Measurements from ENCODE around the gene TMEM89. TPM values are rescaled to one million over a fixed set of nuclear protein-coding genes. Genes with fewer than 3 reads are reported as not detected.

Gene TMEM89
- total and polyA plus RNA-seq, 8 donors, result not detected

DNA sequence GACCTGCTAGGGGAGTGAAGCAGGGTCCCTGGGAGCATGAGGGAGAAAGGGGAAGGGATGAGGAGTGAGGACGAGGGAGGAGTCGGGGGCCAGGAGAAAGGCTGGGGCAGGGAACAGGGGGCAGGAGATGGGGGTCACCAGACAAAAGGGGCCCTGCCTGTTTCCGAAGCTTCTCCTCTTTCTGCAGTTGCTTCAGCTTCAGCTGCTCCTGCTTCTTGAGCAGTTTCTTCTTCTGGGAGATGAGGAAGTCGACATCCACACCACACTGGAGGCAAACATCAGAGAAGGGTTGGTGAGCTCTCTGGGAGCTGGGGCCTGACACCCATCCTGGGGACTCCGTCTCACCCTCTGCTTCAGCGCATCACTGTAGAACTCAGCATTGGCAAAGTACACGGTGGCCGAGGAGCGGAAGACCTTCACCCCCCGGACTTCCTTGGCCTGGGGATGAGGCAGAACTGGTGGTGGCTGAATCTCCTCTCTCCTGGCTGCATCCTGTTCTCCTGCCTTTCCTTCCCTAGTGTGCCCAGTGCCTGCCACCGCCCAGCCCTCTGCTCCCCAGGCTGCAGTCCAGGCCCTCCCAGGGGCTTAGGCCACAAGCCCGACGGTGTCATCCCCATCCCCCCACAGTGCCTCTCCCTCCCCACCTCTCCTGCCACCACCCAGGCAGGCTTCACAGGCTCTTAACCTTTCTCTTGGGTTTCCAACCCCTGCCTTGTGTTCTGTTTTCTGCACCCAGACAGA lies 6.9 kb upstream of the TMEM89 start:
- DNase-seq, result no peak
- TF ChIP-seq, protein P1, sequence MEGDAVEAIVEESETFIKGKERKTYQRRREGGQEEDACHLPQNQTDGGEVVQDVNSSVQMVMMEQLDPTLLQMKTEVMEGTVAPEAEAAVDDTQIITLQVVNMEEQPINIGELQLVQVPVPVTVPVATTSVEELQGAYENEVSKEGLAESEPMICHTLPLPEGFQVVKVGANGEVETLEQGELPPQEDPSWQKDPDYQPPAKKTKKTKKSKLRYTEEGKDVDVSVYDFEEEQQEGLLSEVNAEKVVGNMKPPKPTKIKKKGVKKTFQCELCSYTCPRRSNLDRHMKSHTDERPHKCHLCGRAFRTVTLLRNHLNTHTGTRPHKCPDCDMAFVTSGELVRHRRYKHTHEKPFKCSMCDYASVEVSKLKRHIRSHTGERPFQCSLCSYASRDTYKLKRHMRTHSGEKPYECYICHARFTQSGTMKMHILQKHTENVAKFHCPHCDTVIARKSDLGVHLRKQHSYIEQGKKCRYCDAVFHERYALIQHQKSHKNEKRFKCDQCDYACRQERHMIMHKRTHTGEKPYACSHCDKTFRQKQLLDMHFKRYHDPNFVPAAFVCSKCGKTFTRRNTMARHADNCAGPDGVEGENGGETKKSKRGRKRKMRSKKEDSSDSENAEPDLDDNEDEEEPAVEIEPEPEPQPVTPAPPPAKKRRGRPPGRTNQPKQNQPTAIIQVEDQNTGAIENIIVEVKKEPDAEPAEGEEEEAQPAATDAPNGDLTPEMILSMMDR (IDR thresholded peaks at IDR 0.05), result no peak
- no peak for ATAC-seq
- no peaks in the 10 kb centered on the region for H3K9me3 ChIP-seq
- no peaks in the 10 kb centered on the region for H3K4me1 ChIP-seq
- intact Hi-C loops (cut with DNase I), result no loop called here
- peaks cover 0 to 8% (median 0%) of the 10 kb centered on the region in 3 donors for H3K36me3 ChIP-seq
- H3K27me3 ChIP-seq, result no peaks in the 10 kb centered on the region
- no peak for FAIRE-seq
- 85 to 87% methylated on average over 13 of the region's 13 CpGs for WGBS, 2 donors
- H3K4me3 ChIP-seq, result no peak overlapping the region
- H3K27ac ChIP-seq, result no peak overlapping the region

- DNase-seq (peak in 1 of 6 donors; percentile 22), ATAC-seq (no peak), FAIRE-seq (no peak)
- H3K9me3 ChIP-seq, result no peaks in the 10 kb centered on the region
- H3K27me3 ChIP-seq, result no peaks in the 10 kb centered on the region
- H3K4me3 ChIP-seq, result no peak overlapping the region
- intact Hi-C loops (cut with DNase I), result no loop called here
- TF ChIP-seq, protein P1 (IDR thresholded peaks at IDR 0.05), result no peak
- no peak overlapping the region for H3K27ac ChIP-seq
- 94 to 95% methylated on average over 6 of the region's 6 CpGs for WGBS, 2 donors
- H3K36me3 ChIP-seq, result peaks cover 0 to 8% (median 0%) of the 10 kb centered on the region in 3 donors
- no peaks in the 10 kb centered on the region for H3K4me1 ChIP-seq
Measured at GRCh38 chr3:48625600-48625999, 4.0 kb upstream of the TMEM89 start.

- no peaks in the 10 kb centered on the region for H3K9me3 ChIP-seq
- DNase-seq (no peak), ATAC-seq (no peak), FAIRE-seq (no peak)
- TF ChIP-seq, protein P1 (IDR thresholded peaks at IDR 0.05), result no peak
- WGBS, 2 donors, result 89 to 95% methylated on average over 10 of the region's 10 CpGs
- H3K27me3 ChIP-seq, result no peaks in the 10 kb centered on the region
- H3K4me3 ChIP-seq, result no peak overlapping the region
- intact Hi-C loops (cut with DNase I), result no loop called here
- no peaks in the 10 kb centered on the region for H3K4me1 ChIP-seq
- H3K36me3 ChIP-seq, result peaks cover 0 to 8% (median 0%) of the 10 kb centered on the region in 3 donors
- no peak overlapping the region for H3K27ac ChIP-seq
Measured at GRCh38 chr3:48624767-48625166, 3.2 kb upstream of the TMEM89 start.

GRCh38 chr3:48623851-48624547 lies 2.4 kb upstream of the TMEM89 start:
- ATAC-seq (peak in 1 of 4 donors; percentile 25), FAIRE-seq (no peak), DNase-seq (no peak)
- H3K9me3 ChIP-seq, result no peaks in the 10 kb centered on the region
- peaks cover 0 to 8% (median 0%) of the 10 kb centered on the region in 3 donors for H3K36me3 ChIP-seq
- H3K27me3 ChIP-seq, result no peaks in the 10 kb centered on the region
- no peak overlapping the region for H3K4me3 ChIP-seq
- no peak overlapping the region for H3K27ac ChIP-seq
- 72 to 79% methylated on average over 6 of the region's 6 CpGs for WGBS, 2 donors
- TF ChIP-seq, protein P1 (IDR thresholded peaks at IDR 0.05), result no peak
- intact Hi-C loops (cut with DNase I), result no loop called here
- H3K4me1 ChIP-seq, result no peaks in the 10 kb centered on the region
